HL-60 (cell line): ENCODE results near the gene LRBA.

Experiments
- CTCF ChIP-seq: IDR thresholded peaks from one replicate; pipeline ENCODE4 v1.5.1; 2011; ENCODE audit warnings: low read length, control low read depth, inconsistent platforms; ENCODE audit not compliant: insufficient read depth
- POLR2AphosphoS5 ChIP-seq: IDR thresholded peaks from 2 replicates; pipeline ENCODE4 v1.6.1; 2012; ENCODE audit warnings: low read depth

- TF ChIP-seq CTCF (no peak), POLR2AphosphoS5 (no peak)
Observed at GRCh38 chr4:150805183-150806025, 209.7 kb downstream of the LRBA start.
